Fibroblast of peridontal ligament (primary cell): Measurements from ENCODE around the gene ZFP91.
"Not testable (repeated sequence)": the region's sequence is repeated elsewhere in the genome, so short reads cannot be mapped to it uniquely, and the experiment has no call there.

Source experiments
- DNase-seq: peaks from one replicate; pipeline ENCODE4 v3.0.0-alpha.2; 2010; ENCODE audit errors: extremely low read depth

The ZFP91 gene, protein sequence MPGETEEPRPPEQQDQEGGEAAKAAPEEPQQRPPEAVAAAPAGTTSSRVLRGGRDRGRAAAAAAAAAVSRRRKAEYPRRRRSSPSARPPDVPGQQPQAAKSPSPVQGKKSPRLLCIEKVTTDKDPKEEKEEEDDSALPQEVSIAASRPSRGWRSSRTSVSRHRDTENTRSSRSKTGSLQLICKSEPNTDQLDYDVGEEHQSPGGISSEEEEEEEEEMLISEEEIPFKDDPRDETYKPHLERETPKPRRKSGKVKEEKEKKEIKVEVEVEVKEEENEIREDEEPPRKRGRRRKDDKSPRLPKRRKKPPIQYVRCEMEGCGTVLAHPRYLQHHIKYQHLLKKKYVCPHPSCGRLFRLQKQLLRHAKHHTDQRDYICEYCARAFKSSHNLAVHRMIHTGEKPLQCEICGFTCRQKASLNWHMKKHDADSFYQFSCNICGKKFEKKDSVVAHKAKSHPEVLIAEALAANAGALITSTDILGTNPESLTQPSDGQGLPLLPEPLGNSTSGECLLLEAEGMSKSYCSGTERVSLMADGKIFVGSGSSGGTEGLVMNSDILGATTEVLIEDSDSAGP

DNA sequence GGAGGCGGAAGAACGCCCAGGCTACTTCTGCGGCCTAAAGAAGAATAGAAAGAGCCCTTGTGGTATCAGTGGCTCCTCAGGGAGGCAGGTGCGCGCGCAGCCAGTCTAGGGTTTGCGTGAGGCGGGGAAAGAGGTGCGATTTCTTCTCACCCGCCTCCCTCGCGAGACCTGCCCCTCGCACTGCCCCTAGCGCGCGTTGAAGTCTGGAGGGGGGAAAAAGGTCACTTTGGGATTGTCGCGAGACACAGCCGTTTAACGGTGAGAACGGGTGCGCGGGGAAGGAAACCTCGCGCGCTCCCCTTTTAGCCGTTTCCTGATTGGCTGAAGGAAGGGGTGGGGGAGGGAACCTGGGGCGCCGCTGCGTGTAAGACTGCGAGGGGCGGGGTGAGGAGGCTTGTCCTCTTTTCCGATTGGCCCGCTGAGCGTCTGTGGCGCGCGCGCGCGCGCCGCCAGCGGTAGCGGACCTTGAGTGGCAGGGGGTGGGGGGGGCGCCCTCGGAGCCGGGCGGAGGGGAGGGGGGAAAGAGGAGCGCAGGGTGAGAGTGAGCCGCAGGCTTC, at the start of gene ZFP91:
Gene ZFP91, plus strand, starts transcription at position 429 of the 557 bp plus-strand sequence. CDS start 219 bp downstream, outside the sequence.
- peak; percentile 98 for DNase-seq

- no peak for DNase-seq
Measured at GRCh38 chr11:58530236-58530635, 48.6 kb upstream of the ZFP91 start.

- no peak for DNase-seq
Measured at GRCh38 chr11:58531865-58532341, 47.0 kb upstream of the ZFP91 start.

GRCh38 chr11:58546841-58547240, 32.0 kb upstream of the ZFP91 start:
- no peak for DNase-seq

DNA sequence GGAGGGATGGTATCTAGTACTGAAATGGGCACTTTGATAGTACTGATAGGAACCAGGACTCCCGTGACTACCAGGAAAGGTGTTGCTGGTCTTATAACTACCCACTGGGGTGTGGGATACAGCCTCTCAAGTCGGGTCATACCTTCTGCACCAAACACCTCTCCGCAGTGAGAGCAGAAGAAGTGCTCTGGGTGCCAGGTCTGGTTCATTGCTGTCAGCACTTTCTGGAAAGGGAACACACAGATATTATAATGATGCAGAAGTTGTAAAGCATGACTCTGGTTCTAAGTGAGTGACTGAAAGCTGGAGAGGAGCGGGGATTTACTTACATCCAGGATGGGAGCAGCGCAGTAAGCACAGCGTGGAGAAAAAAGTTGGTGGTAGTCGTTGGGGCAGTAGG, 29.2 kb upstream of the ZFP91 start:
- no peak for DNase-seq

- no peak for DNase-seq
Measured at GRCh38 chr11:58560842-58561241, 18.0 kb upstream of the ZFP91 start.

DNA sequence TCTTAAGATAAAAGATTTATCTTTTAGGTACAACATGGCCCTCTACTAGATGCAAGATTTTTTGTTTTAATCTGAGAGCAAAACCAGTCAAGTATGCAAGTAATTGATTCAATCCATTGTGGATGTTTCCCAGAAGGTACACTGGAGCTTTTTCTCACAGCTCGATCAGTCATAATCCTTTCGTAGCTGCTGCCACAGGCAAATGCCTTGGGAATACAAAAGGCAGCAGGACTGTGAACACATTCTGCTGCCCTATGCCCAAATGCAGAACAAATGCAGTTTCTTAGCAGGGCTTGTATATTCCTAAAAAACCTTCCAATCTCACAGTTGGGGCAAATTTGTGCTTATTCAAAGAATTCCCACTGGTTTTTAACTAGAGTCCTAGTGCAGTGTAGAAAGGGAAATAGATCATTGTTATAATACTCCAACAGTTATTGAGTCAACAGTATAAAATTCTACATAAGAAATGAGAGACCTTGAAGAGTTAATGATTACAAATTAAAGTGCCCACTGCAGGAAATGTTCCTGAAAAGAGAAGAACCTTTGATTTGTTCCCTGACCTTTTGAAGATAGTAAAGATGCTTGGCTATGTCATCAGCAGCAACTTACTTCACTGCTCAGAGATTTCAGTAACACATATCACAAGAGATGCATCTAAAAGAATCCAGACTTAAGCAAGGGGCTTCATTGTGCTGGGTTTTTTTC, 17.3 kb upstream of the ZFP91 start:
- DNase-seq, result no peak

DNA sequence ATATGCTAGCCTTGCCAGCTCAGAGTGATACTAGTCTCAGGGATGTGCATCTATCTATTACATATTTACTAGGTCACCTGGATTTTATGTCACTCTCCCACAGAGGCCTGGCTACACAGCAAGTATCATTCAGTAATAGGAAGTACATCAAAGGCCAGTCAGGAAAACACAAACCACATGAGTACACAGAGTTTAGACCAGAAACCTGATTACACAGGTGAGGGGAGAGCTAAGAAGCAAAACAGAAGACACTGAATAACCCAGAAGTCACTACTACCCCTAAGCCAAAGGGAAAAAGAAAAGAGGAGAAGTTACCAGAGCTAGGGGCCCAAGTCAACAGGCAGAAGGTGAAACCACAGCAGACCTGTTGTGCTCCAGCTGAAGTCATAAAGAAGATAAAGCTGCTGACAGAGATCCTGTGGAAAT, 16.5 kb upstream of the ZFP91 start:
- DNase-seq, result no peak

GRCh38 chr11:58564231-58564630, 14.6 kb upstream of the ZFP91 start:
- DNase-seq, result no peak

DNA sequence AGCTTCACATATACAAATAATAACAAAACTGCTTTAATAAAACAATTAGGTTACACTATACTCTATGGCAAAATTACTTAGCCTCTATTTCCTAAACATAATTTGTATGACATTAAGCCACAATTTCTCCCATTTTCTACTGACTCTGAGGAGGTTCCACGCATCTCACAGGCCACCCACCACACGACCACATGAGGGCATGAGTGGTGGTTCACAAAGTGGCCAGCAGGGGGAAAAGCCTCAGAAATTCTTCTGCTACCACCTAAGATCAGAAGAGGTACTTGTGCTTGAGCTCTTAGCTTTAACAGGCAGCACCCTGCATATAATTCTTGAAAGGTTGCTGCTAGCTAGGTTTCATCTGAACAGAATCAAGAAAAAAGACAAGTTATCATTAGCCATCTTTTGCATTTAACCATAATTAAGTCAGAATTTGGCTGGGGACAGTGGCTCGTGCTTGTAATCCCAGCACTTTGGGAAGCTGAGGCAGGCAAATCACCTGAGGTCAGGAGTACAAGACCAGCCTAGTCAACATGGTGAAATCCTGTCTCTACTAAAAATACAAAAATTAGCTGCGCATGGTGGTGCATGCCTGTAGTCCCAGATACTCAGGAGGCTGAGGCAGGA, 10.9 kb upstream of the ZFP91 start:
- DNase-seq, result peak; percentile 63

GRCh38 chr11:58572906-58573305, 6.0 kb upstream of the ZFP91 start:
- DNase-seq, result not testable (repeated sequence)

- DNase-seq, result peak; percentile 89
Measured at GRCh38 chr11:58573451-58574104, 5.3 kb upstream of the ZFP91 start.

DNA sequence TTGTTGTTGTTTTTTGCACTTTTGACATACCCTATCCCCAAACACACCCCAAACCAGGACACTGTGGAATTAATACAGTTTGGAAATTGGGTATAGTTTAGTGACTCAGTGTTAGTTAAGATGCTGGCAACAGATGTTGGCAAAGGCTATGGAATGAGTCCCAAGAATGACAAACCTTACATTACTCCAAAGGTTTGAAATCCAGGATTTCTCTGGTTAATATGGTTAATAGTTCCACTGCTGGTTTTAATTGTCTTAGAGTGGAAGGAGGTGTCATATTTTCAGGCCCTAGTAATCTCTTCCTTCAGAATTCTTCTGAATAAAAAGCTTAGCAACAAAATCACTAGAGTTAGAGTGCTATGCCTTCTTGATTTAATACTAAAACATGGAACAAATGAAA, 4.0 kb upstream of the ZFP91 start:
- DNase-seq, result peak; percentile 82

- DNase-seq, result peak; percentile 27
Measured at GRCh38 chr11:58575377-58576020, 3.4 kb upstream of the ZFP91 start, which contains the start of gene LPXN. LPXN (minus strand) TSS chr11:58575856; CDS start chr11:58575772, 84 bp downstream.

- DNase-seq, result peak; percentile 79
Measured at GRCh38 chr11:58576887-58577471, 1.9 kb upstream of the ZFP91 start.

GRCh38 chr11:58577555-58578135, 1.2 kb upstream of the ZFP91 start:
- peak; percentile 81 for DNase-seq

DNA sequence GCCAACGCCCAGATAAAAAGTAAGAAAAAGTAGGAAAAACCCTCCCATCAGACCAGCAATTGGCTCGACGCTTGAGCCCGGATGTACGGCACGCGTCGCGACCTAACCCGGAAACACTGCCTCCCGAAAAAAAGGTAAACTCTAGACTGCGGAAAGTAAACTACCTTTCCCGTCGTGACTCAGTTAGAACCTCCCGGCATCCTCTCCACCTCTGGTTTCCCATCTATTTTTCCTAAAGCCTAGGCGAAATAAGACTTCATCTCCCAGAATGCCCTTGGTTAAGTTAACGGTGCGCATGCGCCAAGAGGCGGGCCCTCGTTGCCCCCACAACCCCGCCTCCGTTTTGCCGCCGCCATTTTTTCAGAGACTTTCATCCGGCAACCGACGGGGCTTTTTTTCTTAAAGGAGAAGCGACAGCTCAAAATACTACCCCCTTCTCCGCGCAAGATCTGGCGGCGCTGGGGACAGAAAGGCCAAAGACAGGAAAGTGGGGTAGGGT, 678 bp upstream of the ZFP91 start:
- peak; percentile 99 for DNase-seq

DNA sequence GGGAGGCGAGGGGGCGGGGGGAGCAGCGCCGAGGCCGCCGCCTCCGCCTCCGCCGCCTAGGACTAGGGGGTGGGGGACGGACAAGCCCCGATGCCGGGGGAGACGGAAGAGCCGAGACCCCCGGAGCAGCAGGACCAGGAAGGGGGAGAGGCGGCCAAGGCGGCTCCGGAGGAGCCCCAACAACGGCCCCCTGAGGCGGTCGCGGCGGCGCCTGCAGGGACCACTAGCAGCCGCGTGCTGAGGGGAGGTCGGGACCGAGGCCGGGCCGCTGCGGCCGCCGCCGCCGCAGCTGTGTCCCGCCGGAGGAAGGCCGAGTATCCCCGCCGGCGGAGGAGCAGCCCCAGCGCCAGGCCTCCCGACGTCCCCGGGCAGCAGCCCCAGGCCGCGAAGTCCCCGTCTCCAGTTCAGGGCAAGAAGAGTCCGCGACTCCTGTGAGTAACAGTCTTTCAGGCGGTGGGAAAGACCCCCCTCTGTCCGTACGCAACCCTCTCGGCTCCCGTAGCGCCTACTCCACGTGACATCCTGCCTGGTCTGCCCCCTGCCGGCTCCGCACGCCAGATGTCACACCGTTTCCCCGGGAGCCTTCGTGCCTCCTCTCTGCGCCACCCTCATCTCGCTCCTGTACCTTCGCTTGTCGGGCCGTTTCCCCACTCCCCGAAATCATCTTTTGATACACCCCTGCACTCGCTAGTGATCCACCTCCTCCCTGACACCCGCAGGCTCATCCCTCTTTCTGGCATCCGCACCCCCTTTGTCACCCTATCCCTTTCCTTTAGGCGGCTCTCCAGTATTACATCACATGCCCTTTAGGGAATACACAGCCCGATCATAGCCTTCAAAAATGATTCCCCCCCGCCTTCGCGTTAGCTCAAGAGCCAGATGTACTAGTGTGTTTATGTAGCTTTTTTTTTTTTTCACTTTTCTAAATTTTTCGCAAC, 598 bp downstream of the ZFP91 start:
- DNase-seq, result peak; percentile 89

GRCh38 chr11:58580311-58580710, 1.4 kb downstream of the ZFP91 start:
- no peak for DNase-seq
